Ovary (tissue), 3 donors: ENCODE results near the gene MAST1.

ENCODE experiments used
- EP300 ChIP-seq: sonication (generic); formaldehyde crosslinking; IDR thresholded peaks from one replicate; pipeline ENCODE4 v1.6.1; 2017; ENCODE audit warnings: antibody characterized with exemption
- POLR2A ChIP-seq: fragments of 450-650 bp; IDR thresholded peaks from one replicate; pipeline ENCODE4 v1.6.1; 2017; ENCODE audit warnings: antibody characterized with exemption, mild to moderate bottlenecking, moderate library complexity
- TF ChIP-seq, protein P1 (sequence below), 3 donors: fragments of 450-650 bp in 2 of 3; fragments of 200-600 bp in 1 of 3; IDR thresholded peaks; one replicate each; pipeline versions ENCODE4 v1.5.1 to v1.8.0; 2016 to 2022; ENCODE audit warnings: antibody characterized with exemption in 3 of 3, mild to moderate bottlenecking in 1 of 3
- donor health status: DM: no; HTN: no; CAD: no.

DNA sequence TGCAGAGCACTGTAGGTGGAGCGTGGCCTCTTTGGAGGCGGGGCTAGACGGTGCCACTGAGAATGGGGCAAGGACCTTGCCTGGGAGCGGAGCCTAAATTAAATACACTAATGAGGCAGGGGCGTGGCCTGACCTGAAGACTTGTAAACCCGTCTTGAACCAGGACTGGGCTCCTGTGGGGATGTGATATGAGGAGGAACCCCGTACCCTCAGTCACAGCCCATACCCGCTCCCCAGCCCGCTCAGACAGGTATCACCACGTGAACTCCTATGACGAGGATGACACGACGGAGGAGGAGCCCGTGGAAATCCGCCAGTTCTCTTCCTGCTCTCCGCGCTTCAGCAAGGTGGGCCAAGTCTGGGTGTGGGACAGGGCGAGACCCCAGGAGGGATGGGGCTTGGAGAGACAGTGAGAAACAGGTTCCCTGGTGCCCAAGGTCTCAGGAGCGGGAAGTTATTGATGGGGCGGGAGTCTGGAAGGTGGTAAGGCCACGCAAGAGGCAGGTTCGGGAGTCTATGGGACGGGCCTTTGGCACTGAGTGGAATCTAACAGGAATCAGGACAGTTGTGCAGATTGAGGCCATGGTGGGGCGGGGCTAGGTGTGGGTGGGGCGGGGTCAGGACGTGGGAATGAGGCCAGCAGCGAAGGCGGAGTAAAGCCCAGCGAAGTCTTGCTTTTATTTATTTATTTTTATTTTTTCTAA lies 28.3 kb downstream of the MAST1 start:
- TF ChIP-seq, protein P1, sequence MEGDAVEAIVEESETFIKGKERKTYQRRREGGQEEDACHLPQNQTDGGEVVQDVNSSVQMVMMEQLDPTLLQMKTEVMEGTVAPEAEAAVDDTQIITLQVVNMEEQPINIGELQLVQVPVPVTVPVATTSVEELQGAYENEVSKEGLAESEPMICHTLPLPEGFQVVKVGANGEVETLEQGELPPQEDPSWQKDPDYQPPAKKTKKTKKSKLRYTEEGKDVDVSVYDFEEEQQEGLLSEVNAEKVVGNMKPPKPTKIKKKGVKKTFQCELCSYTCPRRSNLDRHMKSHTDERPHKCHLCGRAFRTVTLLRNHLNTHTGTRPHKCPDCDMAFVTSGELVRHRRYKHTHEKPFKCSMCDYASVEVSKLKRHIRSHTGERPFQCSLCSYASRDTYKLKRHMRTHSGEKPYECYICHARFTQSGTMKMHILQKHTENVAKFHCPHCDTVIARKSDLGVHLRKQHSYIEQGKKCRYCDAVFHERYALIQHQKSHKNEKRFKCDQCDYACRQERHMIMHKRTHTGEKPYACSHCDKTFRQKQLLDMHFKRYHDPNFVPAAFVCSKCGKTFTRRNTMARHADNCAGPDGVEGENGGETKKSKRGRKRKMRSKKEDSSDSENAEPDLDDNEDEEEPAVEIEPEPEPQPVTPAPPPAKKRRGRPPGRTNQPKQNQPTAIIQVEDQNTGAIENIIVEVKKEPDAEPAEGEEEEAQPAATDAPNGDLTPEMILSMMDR (IDR thresholded peaks at IDR 0.05): no peak
- TF ChIP-seq EP300 (no peak), POLR2A (no peak)
